22Rv1 (cell line): ENCODE measurements around the gene DHX38.

Source experiments
- CTCF ChIP-seq: fragments of 450-650 bp; IDR thresholded peaks from 2 replicates; pipeline ENCODE4 v1.5.1; 2017; ENCODE audit warnings: mild to moderate bottlenecking
- ZFX ChIP-seq: fragments of 450-650 bp; IDR thresholded peaks from 2 replicates; pipeline ENCODE4 v1.6.1; 2017; ENCODE audit warnings: antibody characterized with exemption, borderline replicate concordance

GRCh38 chr16:72159386-72159785, 65.7 kb downstream of the DHX38 start:
- no peak for TF ChIP-seq CTCF
- TF ChIP-seq ZFX = no peak
